ENCODE measurements around the gene LCE3B. TPM values are rescaled to one million over a fixed set of nuclear protein-coding genes. Genes with fewer than 3 reads are reported as not detected.

LCE3B gene
- polyA plus RNA-seq, 1 donor from 2014 or later: not detected

- Histone ChIP-seq H3K4me2 (ENCODE audit: low read length) (no peak overlapping the region), H3K27me3 (ENCODE audit: insufficient read depth, low read depth, low read length) (no peaks in the 10 kb centered on the region), H2AFZ (ENCODE audit: low read depth, low read length) (no peak overlapping the region), H3F3A (ENCODE audit: insufficient read depth, low read length, poor library complexity, severe bottlenecking) (no peaks in the 10 kb centered on the region), H3K9me2 (ENCODE audit: insufficient read depth, low read length) (no peaks in the 10 kb centered on the region), H3K27ac (ENCODE audit: low read length) (no peak overlapping the region), H3K4me3 (ENCODE audit: low read length) (no peak overlapping the region), H3K79me2 (replicated peaks; ENCODE audit: insufficient read depth, low read length) (no peaks in the 10 kb centered on the region), H4K20me1 (ENCODE audit: insufficient read depth) (no peaks in the 10 kb centered on the region), H3K9me3 (ENCODE audit: low read length) (no peaks in the 10 kb centered on the region), H3K9ac (ENCODE audit: low read length) (no peak overlapping the region), H3K36me3 (ENCODE audit: insufficient read depth, low read length) (no peaks in the 10 kb centered on the region)
- TF ChIP-seq EP300 (conservative IDR thresholded peaks at IDR 0.05; ENCODE audit: poor library complexity, severe bottlenecking) (no peak), SMC3 (conservative IDR thresholded peaks at IDR 0.05; ENCODE audit: poor library complexity) (no peak), MXI1 (conservative IDR thresholded peaks at IDR 0.05; ENCODE audit: poor library complexity, severe bottlenecking) (no peak), EZH2 (IDR thresholded peaks at IDR 0.05; ENCODE audit: borderline replicate concordance, insufficient read depth, low read length, poor library complexity, severe bottlenecking) (no peak), TAF1 (IDR thresholded peaks at IDR 0.05; ENCODE audit: low read depth) (no peak), CTCF (IDR thresholded peaks at IDR 0.05; ENCODE audit: poor library complexity, severe bottlenecking) (no peak), RAD21 (conservative IDR thresholded peaks at IDR 0.05) (no peak)
Measured at GRCh38 chr1:152582647-152583046, 31.0 kb upstream of the LCE3B start.

DNA sequence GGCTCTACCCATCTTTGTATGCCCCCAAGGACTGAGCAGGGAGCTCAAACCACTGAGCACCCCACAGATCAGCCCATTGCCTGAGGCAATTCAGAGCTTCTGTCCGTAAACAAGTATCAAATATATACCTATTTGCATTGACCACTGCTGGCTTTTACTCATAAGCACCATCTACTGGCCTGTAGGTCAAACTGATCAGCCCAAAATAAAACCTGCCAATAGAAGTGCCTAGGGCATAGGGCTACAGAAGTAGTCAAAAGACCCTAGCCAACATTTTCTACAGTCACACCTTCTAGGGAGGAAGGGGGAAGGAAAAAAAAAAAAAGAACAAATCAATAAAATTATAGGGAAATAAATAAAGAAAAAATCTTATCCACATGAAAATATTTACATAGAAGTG is 28.0 kb upstream of the LCE3B start:
- H4K20me1 ChIP-seq (ENCODE audit: insufficient read depth): no peaks in the 10 kb centered on the region

More for the DNA sequence above, 28.0 kb upstream of the LCE3B start:
- Histone ChIP-seq H3K36me3 (ENCODE audit: insufficient read depth, low read length) (no peaks in the 10 kb centered on the region), H3K27me3 (ENCODE audit: insufficient read depth, low read depth, low read length) (no peaks in the 10 kb centered on the region), H3F3A (ENCODE audit: insufficient read depth, low read length, poor library complexity, severe bottlenecking) (no peaks in the 10 kb centered on the region), H3K4me3 (ENCODE audit: low read length) (no peak overlapping the region), H3K9me3 (ENCODE audit: low read length) (no peaks in the 10 kb centered on the region), H3K27ac (ENCODE audit: low read length) (no peak overlapping the region), H2AFZ (ENCODE audit: low read depth, low read length) (no peak overlapping the region), H3K9ac (ENCODE audit: low read length) (no peak overlapping the region), H3K79me2 (replicated peaks; ENCODE audit: insufficient read depth, low read length) (no peaks in the 10 kb centered on the region), H3K9me2 (ENCODE audit: insufficient read depth, low read length) (no peaks in the 10 kb centered on the region), H3K4me2 (ENCODE audit: low read length) (no peak overlapping the region)
- TF ChIP-seq CTCF (IDR thresholded peaks at IDR 0.05; ENCODE audit: poor library complexity, severe bottlenecking): no peak
- TF ChIP-seq MXI1 (conservative IDR thresholded peaks at IDR 0.05; ENCODE audit: poor library complexity, severe bottlenecking): no peak
- no peak for TF ChIP-seq TAF1 (IDR thresholded peaks at IDR 0.05; ENCODE audit: low read depth)
- no peak for TF ChIP-seq RAD21 (conservative IDR thresholded peaks at IDR 0.05)
- no peak for TF ChIP-seq SMC3 (conservative IDR thresholded peaks at IDR 0.05; ENCODE audit: poor library complexity)
- no peak for TF ChIP-seq EZH2 (IDR thresholded peaks at IDR 0.05; ENCODE audit: borderline replicate concordance, insufficient read depth, low read length, poor library complexity, severe bottlenecking)
- TF ChIP-seq EP300 (conservative IDR thresholded peaks at IDR 0.05; ENCODE audit: poor library complexity, severe bottlenecking): no peak
- TF ChIP-seq POLR2AphosphoS5 (IDR thresholded peaks at IDR 0.05): no peak
- no peak for TF ChIP-seq REST (IDR thresholded peaks at IDR 0.05; ENCODE audit: borderline replicate concordance)

All from neural cell (in vitro differentiated cells).